ENCODE measurements around the gene NRG2.

NRG2 gene

GRCh38 chr5:139839918-139840317 is 203.2 kb downstream of the NRG2 start:
- no peak for DNase-seq (ENCODE audit: low read depth, low spot score)

GRCh38 chr5:139839232-139839815 is 203.8 kb downstream of the NRG2 start:
- no peak for DNase-seq (ENCODE audit: low read depth, low spot score)

- no peak for DNase-seq (ENCODE audit: low read depth, low spot score)
Observed at GRCh38 chr5:139838381-139839197, 204.5 kb downstream of the NRG2 start.

GRCh38 chr5:139837711-139838380 is 205.3 kb downstream of the NRG2 start:
- DNase-seq (ENCODE audit: low read depth, low spot score): no peak

- DNase-seq (ENCODE audit: low read depth, low spot score): no peak
Observed at GRCh38 chr5:139836469-139837208, 206.5 kb downstream of the NRG2 start.

- no peak for DNase-seq (ENCODE audit: low read depth, low spot score)
Observed at GRCh38 chr5:139835656-139836055, 207.4 kb downstream of the NRG2 start.

- no peak for DNase-seq (ENCODE audit: low read depth, low spot score)
Observed at GRCh38 chr5:139833525-139833924, 209.6 kb downstream of the NRG2 start.

GRCh38 chr5:139831624-139832023 is 211.5 kb downstream of the NRG2 start:
- no peak for DNase-seq (ENCODE audit: low read depth, low spot score)

GRCh38 chr5:139829471-139829870 is 213.6 kb downstream of the NRG2 start:
- no peak for DNase-seq (ENCODE audit: low read depth, low spot score)

- DNase-seq (ENCODE audit: low read depth, low spot score): no peak
Observed at GRCh38 chr5:139828207-139828895, 214.7 kb downstream of the NRG2 start.

GRCh38 chr5:139825690-139826089 is 217.4 kb downstream of the NRG2 start:
- no peak for DNase-seq (ENCODE audit: low read depth, low spot score)

GRCh38 chr5:139823757-139824355 is 219.2 kb downstream of the NRG2 start:
- no peak for DNase-seq (ENCODE audit: low read depth, low spot score)

GRCh38 chr5:139822553-139823425 is 220.3 kb downstream of the NRG2 start:
- no peak for DNase-seq (ENCODE audit: low read depth, low spot score)

- DNase-seq (ENCODE audit: low read depth, low spot score): no peak
Observed at GRCh38 chr5:139821806-139822552, 221.1 kb downstream of the NRG2 start.

GRCh38 chr5:139820606-139821005 is 222.5 kb downstream of the NRG2 start:
- DNase-seq (ENCODE audit: low read depth, low spot score): no peak

- DNase-seq (ENCODE audit: low read depth, low spot score): no peak
Observed at GRCh38 chr5:139820130-139820529, 223.0 kb downstream of the NRG2 start.

GRCh38 chr5:139817970-139818369 is 225.1 kb downstream of the NRG2 start:
- DNase-seq (ENCODE audit: low read depth, low spot score): no peak

GRCh38 chr5:139817362-139817761 is 225.7 kb downstream of the NRG2 start:
- DNase-seq (ENCODE audit: low read depth, low spot score): no peak

- DNase-seq (ENCODE audit: low read depth, low spot score): no peak
Observed at GRCh38 chr5:139816566-139816965, 226.5 kb downstream of the NRG2 start.

All from activated naive CD8-positive, alpha-beta T cell treated with anti-CD3 and anti-CD28 coated beads, Interleukin-2, amount 50 U/mL, for 16 hours (primary cell).